HG03108 (cell line): ENCODE results near the gene CDH12.
A peak's percentile ranks its signal among the peaks of the same experiment; 100 is the strongest.

ENCODE experiments used
- ATAC-seq: cut with Tn5 transposase; IDR thresholded peaks from one replicate; pipeline ENCODE4 v1.9.1; 2021; ENCODE audit warnings: moderate library complexity; ENCODE audit not compliant: unreplicated experiment

Gene CDH12

GRCh38 chr5:21856987-21857386, 996.2 kb downstream of the CDH12 start:
- ATAC-seq, result no peak

- no peak for ATAC-seq
Observed at GRCh38 chr5:21847300-21847699, 1005.8 kb downstream of the CDH12 start.

DNA sequence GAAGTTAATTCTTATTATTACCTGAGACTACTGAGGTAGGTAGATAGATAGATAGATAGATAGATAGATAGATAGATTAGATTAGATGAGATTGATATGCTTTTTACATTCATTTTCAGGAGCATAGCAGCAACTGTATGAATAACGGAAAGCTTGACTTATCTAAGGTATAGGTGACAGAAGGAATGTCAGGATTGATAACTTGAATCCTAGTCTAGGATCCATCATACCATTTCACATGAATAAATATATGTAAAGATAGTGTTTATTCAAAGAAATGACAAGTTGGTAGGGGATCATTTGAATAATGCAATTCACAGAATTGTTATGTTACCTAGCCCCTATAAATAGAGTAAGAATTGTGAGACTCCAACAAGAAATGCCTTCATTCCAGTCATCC, 1008.2 kb downstream of the CDH12 start:
- no peak for ATAC-seq

DNA sequence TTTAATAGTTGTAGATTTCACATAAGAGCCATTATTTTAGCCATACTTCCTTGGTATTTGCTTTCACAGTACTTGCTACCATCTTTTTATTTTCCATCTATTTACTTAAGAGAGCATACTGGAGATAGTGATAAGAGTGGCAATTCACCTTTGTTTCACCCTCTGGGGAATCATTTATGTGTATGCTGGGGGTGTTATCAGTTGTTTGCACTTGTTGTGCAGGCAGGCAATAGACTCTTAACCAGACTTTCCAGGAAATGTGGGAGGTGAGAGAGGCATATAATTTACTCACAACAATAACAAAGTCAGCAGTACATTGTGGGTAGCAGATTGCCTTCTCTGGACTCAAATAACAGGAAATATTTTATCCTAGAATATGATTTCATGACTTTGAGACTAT, 1018.3 kb downstream of the CDH12 start:
- no peak for ATAC-seq

GRCh38 chr5:21831145-21831787, 1021.9 kb downstream of the CDH12 start:
- peak; percentile 71 for ATAC-seq

DNA sequence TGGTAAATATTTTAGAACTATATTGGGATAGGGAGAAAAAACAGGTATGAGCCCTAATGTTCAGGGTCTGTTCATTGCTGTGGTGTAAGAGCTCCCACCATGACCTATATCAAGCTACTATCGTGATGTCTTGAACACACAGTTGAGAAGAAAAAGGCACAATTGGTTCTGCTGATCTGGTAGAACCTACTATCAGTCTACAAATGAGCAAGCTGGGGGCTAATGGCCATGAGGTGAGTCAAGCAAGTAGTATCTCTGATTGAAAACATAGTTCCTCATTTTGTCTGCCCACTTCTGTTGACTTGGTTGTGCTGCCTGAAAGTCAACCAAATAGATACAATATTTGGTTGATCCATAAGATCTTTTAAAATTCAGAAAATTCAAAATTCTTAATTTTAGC, 1026.3 kb downstream of the CDH12 start:
- no peak for ATAC-seq

- ATAC-seq, result no peak
Observed at GRCh38 chr5:21823588-21823987, 1029.6 kb downstream of the CDH12 start.

DNA sequence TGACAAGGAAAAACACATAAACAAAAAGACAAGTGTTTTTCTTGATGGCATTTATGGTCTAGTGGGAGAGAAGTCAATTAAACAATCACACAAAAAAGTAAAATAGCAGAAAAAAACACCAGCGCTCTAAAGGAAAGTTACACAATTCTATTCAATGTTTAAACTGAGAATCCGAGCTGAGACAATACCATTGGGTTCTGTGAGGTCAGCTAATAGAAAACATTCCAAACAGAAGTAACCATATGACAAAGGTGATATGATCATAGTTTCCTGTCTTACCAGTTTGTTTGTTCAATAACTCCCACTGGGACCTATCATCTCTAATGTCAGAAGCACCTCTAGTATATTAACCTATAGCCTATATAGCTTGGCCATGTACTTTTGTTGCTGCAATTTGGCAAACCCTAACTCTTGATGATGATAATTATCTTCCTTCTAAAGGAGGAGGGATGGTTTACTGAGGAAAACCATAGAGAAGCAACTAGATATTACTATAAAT, 1030.0 kb downstream of the CDH12 start:
- no peak for ATAC-seq

- no peak for ATAC-seq
Observed at GRCh38 chr5:21820527-21820926, 1032.6 kb downstream of the CDH12 start.

- no peak for ATAC-seq
Observed at GRCh38 chr5:21818370-21818720, 1034.8 kb downstream of the CDH12 start.

DNA sequence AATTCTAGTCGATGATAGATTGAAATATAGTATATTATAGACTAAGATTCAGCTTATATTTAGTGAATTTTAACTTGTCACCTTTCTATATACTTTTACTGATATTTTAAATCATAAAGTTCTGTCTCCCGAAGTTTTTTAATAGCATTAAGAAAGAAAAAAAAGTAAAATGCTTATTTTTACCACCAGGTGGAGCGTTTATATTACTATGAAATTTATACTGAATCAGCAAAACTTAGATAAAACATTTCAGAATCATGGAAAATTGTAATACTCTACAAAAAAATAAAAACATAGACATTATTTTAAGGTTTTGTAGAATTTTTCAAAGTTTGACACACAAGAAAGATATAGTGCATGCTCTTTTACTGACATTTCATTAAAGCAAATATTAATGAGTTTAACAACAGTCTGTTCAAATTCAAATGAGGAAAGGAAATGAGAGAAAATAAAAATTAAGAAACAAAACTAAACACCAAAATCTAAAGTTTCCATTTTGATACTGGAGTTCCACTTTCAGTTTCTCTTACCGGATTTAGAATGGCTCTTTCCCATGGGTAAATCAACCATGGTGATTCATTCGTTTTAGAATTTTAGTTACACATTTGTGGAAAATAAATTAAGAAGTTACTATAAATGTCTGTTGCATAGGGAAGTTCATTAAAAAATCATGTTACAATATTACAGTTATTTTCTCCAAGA, 1035.3 kb downstream of the CDH12 start:
- no peak for ATAC-seq

GRCh38 chr5:21810737-21811316, 1042.3 kb downstream of the CDH12 start:
- no peak for ATAC-seq

DNA sequence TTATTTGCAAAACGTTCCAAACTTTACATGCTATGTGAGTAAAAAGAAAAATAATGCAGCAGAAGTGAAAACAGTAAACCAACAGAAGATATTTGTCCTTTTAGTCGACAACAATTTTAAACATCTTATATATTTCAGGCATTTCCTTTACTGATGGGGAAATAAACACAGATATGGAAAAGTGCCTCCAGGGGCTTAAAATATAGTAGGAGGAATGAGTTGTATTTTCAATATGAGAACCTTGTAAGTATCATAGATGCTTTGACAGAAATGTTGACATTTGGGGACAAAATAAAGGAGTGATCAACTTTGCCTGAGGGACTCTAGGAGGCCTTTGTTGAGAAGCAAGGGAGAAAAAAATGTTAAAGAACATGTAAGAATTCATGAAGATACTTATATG, 1043.5 kb downstream of the CDH12 start:
- ATAC-seq, result no peak

- ATAC-seq, result no peak
Observed at GRCh38 chr5:21807953-21808352, 1045.2 kb downstream of the CDH12 start.

DNA sequence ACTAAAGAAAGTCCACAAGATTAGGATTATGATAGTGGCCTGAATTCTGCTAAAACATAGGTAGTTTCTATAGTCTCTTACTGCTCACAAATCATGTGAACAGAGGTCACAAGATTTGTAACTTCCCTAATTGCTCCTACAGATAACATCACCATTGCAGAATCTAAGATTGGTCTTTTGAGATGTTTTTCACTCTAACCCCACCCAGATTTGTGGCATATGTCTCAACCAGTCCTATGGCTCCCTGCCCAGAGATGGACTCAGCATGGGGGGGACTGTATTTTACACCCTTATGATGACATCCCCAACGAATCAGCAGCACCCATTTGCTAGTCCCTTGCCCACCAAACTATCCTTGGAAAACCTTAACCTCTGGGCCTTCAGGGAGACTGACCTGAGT, 1046.2 kb downstream of the CDH12 start:
- no peak for ATAC-seq

GRCh38 chr5:21806271-21806670, 1046.9 kb downstream of the CDH12 start:
- no peak for ATAC-seq

GRCh38 chr5:21802869-21803490, 1050.2 kb downstream of the CDH12 start:
- no peak for ATAC-seq

GRCh38 chr5:21802100-21802499, 1051.0 kb downstream of the CDH12 start:
- ATAC-seq, result no peak

DNA sequence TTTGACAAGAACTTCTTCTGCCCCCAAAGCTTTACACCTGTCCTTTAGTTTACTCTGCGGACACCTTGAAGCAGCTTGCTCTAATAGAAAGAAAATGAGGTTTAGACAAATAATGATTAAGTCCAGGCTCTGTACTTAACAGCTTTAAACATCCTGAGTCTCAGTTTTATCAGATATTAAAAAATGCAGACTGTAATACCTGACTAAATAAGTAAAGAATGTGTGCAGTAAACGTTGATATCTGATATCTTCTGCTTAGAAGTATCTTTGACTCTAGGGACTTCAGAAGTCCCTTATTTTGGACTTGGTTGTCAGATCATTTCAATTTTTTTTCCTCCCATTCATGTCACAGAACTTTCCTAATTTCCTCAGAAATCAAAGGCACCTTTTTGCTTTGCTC, 1060.4 kb downstream of the CDH12 start:
- no peak for ATAC-seq

GRCh38 chr5:21791304-21791703, 1061.8 kb downstream of the CDH12 start:
- no peak for ATAC-seq

DNA sequence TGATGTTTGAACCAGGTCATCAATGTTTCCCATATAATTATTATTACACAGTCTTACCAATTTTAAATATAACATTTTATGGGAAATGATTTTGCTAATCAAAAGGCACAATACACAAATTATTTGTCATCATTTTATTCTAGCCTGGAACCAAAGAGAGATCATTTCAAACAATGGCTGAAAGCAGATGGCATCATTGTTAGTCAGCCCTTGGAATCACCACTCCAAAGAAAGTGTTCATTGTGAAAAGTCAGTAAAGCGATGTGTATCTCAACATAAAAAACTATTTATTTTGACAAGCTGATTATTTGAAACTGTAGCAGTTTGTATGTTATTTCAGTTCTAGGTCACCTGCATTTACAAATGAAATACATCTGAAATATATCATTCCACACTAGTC, 1068.7 kb downstream of the CDH12 start:
- no peak for ATAC-seq
